Measurements from ENCODE around the gene ARRB1. TPM values are rescaled to one million over a fixed set of nuclear protein-coding genes. Genes with fewer than 3 reads are reported as not detected.

The ARRB1 gene
- total and polyA plus RNA-seq, 8 donors, result 41.7 to 150 (median 63.2) TPM

DNA sequence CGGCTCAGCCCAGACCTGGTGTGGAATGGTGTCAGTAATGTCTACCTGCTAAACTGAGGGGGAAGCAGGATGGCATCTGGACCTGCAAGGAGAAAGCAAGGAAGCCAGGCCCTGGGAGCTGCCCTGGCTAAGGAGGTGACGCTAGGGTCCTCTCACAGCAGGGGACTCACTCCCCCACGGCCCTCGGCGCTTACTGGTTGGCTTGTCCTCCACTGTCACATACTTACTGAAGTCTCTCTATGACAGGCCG is 62.0 kb downstream of the ARRB1 start:
- Histone ChIP-seq H3K9me3 (no peaks in the 10 kb centered on the region), H3K36me3 (peaks cover 0 to 58% of the 10 kb centered on the region in 2 donors), H3K4me3 (no peak overlapping the region), H3K27ac (no peak overlapping the region), H3K27me3 (no peaks in the 10 kb centered on the region), H3K4me1 (peaks cover 0 to 27% of the 10 kb centered on the region in 2 donors)
- TF ChIP-seq, protein P1, sequence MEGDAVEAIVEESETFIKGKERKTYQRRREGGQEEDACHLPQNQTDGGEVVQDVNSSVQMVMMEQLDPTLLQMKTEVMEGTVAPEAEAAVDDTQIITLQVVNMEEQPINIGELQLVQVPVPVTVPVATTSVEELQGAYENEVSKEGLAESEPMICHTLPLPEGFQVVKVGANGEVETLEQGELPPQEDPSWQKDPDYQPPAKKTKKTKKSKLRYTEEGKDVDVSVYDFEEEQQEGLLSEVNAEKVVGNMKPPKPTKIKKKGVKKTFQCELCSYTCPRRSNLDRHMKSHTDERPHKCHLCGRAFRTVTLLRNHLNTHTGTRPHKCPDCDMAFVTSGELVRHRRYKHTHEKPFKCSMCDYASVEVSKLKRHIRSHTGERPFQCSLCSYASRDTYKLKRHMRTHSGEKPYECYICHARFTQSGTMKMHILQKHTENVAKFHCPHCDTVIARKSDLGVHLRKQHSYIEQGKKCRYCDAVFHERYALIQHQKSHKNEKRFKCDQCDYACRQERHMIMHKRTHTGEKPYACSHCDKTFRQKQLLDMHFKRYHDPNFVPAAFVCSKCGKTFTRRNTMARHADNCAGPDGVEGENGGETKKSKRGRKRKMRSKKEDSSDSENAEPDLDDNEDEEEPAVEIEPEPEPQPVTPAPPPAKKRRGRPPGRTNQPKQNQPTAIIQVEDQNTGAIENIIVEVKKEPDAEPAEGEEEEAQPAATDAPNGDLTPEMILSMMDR (IDR thresholded peaks at IDR 0.05), result no peak
- ATAC-seq (no peak), DNase-seq (no peak)
- intact Hi-C loops (cut with DNase I), result loop anchor here in 1 of 2 donors (10.0 kb wide), 1 partner anchor 95 kb away; no protein-coding TSS in a partner anchor

DNA sequence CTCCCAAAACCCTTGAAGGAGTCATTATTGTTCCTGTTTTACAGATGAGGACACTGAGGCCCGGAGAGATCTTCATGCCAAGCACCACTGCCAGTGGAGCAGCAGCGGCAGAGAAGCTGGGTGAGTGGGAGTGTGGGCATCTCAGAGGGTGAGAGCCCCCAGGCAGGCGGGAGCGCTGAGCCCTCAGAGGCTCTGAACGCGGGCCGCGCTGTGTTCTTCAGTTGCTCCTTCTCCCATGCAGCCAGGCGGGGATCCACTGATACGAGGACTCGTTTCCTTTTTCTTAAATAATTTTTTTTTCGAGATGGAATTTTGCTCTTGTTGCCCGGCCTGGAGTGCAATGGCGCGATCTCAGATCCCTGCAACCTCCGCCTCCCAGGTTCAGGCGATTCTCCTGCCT is 63.9 kb downstream of the ARRB1 start:
- TF ChIP-seq, protein P1 (IDR thresholded peaks at IDR 0.05), result no peak
- intact Hi-C loops (cut with DNase I), result loop anchor here in 1 of 2 donors (10.0 kb wide), 1 partner anchor 97 kb away; no protein-coding TSS in a partner anchor
- no peaks in the 10 kb centered on the region for H3K27me3 ChIP-seq
- no peak for ATAC-seq
- no peaks in the 10 kb centered on the region for H3K9me3 ChIP-seq
- H3K36me3 ChIP-seq, result peaks cover 0 to 77% of the 10 kb centered on the region in 2 donors
- no peak overlapping the region for H3K27ac ChIP-seq
- no peak for DNase-seq
- H3K4me3 ChIP-seq, result no peak overlapping the region
- H3K4me1 ChIP-seq, result peaks cover 0 to 15% of the 10 kb centered on the region in 2 donors

DNA sequence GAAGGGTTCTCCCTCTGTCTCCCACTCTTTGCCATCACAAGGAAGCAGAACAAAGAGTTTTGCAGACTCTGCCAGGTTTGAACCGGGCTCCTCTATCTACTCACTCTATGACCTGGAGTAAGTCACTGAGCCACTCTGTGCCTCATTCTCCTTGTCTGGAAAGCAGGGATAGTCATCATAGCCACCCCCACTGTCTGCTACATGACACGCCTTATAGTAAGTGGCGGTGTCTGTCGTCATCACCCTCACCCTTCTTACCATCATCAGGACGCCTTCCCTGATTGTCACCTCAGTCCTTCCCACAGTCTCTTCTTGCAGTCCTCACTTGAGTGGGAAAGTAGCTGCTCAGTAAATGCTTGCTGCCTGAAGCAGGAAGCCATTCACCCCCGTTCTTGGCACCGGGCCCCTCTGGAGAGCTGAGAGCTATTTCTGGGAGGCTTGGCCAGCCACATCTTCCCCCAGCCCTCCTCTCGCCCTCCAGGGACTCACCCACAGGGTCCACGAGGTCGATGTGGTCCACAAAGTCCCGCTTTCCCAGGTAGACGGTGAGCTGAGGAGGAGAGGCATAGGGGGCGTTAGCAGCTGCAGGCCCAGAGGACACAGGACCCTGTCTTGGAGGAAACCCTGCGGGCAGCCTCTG is 64.5 kb downstream of the ARRB1 start:
- no peak overlapping the region for H3K4me3 ChIP-seq
- H3K27me3 ChIP-seq, result no peaks in the 10 kb centered on the region
- peak overlapping the region in 1 of 2 donors; percentile 28 for H3K27ac ChIP-seq
- no peaks in the 10 kb centered on the region for H3K9me3 ChIP-seq
- TF ChIP-seq, protein P1 (IDR thresholded peaks at IDR 0.05), result no peak
- DNase-seq (no peak), ATAC-seq (no peak)
- intact Hi-C loops (cut with DNase I), result loop anchor here in 1 of 2 donors (10.0 kb wide), 1 partner anchor 98 kb away; no protein-coding TSS in a partner anchor
- peaks cover 0 to 83% of the 10 kb centered on the region in 2 donors for H3K36me3 ChIP-seq
- peaks cover 0 to 9% of the 10 kb centered on the region in 2 donors for H3K4me1 ChIP-seq

DNA sequence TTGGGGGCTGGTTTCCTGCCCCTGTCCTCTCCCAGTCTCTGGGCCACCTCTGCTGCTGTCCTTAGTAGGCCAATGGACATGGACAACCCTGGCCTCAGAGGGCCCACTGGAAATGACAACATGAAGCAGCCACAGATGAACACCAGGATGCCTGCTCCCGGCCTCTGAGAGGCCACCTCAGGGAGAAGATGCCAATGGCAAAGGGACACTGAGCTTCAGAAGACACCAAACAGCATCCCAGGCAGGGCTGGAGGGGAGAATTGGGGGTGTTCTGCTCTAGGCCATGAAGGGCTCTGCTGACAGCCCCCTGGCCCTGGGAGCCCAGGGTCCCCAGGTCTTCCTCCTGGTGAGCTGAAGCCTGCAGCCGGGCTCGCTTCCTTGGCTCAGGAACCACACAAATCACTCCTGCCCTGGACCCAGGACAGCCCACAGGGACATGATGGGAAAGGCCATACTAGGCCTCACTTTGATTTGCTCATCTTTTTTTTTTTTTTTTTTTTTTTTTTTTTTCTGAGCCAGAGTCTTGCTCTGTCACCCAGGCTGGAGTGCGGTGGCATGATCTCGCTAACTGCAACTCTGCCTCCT is 65.6 kb downstream of the ARRB1 start:
- no peak for ATAC-seq
- TF ChIP-seq, protein P1 (IDR thresholded peaks at IDR 0.05), result no peak
- H3K4me1 ChIP-seq, result peaks cover 0 to 3% of the 10 kb centered on the region in 2 donors
- no peak overlapping the region for H3K4me3 ChIP-seq
- no peaks in the 10 kb centered on the region for H3K27me3 ChIP-seq
- no peak overlapping the region for H3K27ac ChIP-seq
- peaks cover 0 to 94% of the 10 kb centered on the region in 2 donors for H3K36me3 ChIP-seq
- no peaks in the 10 kb centered on the region for H3K9me3 ChIP-seq
- intact Hi-C loops (cut with DNase I), result loop anchor here in 1 of 2 donors (10.0 kb wide), 1 partner anchor 99 kb away; no protein-coding TSS in a partner anchor
- DNase-seq, result no peak

DNA sequence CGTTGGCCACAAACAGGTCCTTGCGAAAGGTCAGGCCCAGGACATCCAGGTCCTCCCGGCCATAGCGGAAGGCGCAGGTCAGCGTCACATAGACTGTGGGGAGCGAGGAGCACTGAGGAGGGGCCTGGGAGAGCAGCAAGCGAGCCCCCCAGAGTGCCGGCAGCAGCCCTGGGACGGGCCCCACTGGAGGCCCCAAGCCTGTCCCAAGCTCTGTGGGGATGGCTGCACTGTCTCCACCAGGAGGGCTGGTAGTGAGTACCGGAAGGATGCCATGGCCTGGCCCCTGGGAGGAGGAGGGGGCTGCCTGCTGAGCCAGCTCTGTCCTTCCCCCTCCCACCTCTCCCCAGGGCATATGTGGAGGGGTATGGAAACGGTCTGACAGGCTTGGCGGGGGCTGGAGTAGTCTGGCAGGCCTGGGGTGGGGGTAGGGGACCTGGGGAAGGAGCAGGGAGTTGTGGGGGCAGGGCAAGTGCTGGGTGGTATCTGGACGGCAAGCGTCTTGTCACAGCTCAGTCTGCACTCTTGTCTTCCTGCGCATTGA is 68.0 kb downstream of the ARRB1 start:
- ATAC-seq (no peak), DNase-seq (no peak)
- Histone ChIP-seq H3K4me3 (no peak overlapping the region), H3K27ac (peak overlapping the region in 1 of 2 donors; percentile 49), H3K4me1 (peaks cover 0 to 15% of the 10 kb centered on the region in 2 donors), H3K27me3 (no peaks in the 10 kb centered on the region), H3K36me3 (peaks cover 0 to 100% of the 10 kb centered on the region in 2 donors), H3K9me3 (no peaks in the 10 kb centered on the region)
- intact Hi-C loops (cut with DNase I), result loop anchor here in 1 of 2 donors (10.0 kb wide), 1 partner anchor 101 kb away; no protein-coding TSS in a partner anchor
- TF ChIP-seq, protein P1 (IDR thresholded peaks at IDR 0.05), result no peak

Data from left lung (tissue), 10 donors.